HepG2 (cell line): ENCODE data around the gene CELSR2. TPM values are rescaled to one million over a fixed set of nuclear protein-coding genes. Genes with fewer than 3 reads are reported as not detected.

ENCODE experiments used
- CHD2 ChIP-seq: IDR thresholded peaks from 2 replicates; pipeline ENCODE4 v1.6.1; 2011; ENCODE audit warnings: low read depth, low read length, improper control_type of control experiment
- EEA1 ChIP-seq: sonication (generic); formaldehyde crosslinking; IDR thresholded peaks from 2 replicates; pipeline ENCODE4 v1.5.1; 2020; ENCODE audit warnings: mild to moderate bottlenecking, missing genetic modification reagents, borderline replicate concordance
- HNF1A ChIP-seq, 2 experiments: sonication (generic) in 1 of 2; formaldehyde crosslinking in 1 of 2; IDR thresholded peaks; 2 replicates each; pipeline versions ENCODE4 v1.4.0 to v1.6.1; 2016 to 2020; ENCODE audit warnings: borderline replicate concordance in 1 of 2, low read depth in 1 of 2, mild to moderate bottlenecking in 1 of 2, missing genetic modification reagents in 1 of 2
- KAT7 ChIP-seq: IDR thresholded peaks from 2 replicates; pipeline ENCODE4 v1.6.1; 2018; ENCODE audit warnings: borderline replicate concordance, missing compliant biosample characterization
- KLF12 ChIP-seq: sonication (generic); formaldehyde crosslinking; IDR thresholded peaks from 2 replicates; pipeline ENCODE4 v1.4.0; 2020; ENCODE audit warnings: missing genetic modification reagents, borderline replicate concordance
- NFYC ChIP-seq: IDR thresholded peaks from 2 replicates; pipeline ENCODE4 v1.6.1; 2016; ENCODE audit warnings: missing genetic modification reagents, missing compliant biosample characterization
- PRMT3 ChIP-seq: sonication (generic); formaldehyde crosslinking; IDR thresholded peaks from 2 replicates; pipeline ENCODE4 v1.8.1; 2022; ENCODE audit warnings: low read depth, mild to moderate bottlenecking, moderate library complexity, missing genetic modification reagents, borderline replicate concordance
- RAD21 ChIP-seq: fragments of 450-650 bp; formaldehyde crosslinking; IDR thresholded peaks from 2 replicates; pipeline ENCODE4 v1.5.0; 2020; ENCODE audit warnings: mild to moderate bottlenecking
- ZBTB37 ChIP-seq: sonication (generic); formaldehyde crosslinking; IDR thresholded peaks from 2 replicates; pipeline ENCODE4 v1.4.0; 2020; ENCODE audit warnings: mild to moderate bottlenecking, missing genetic modification reagents
- ZBTB38 ChIP-seq: sonication (generic); formaldehyde crosslinking; IDR thresholded peaks from 2 replicates; pipeline ENCODE4 v1.5.1; 2020; ENCODE audit warnings: mild to moderate bottlenecking, missing genetic modification reagents
- ZBTB7B ChIP-seq: sonication (generic); formaldehyde crosslinking; IDR thresholded peaks from 2 replicates; pipeline ENCODE4 v1.4.0; 2020; ENCODE audit warnings: missing genetic modification reagents
- ZFP37 ChIP-seq: sonication (generic); formaldehyde crosslinking; IDR thresholded peaks from 2 replicates; pipeline ENCODE4 v1.4.0; 2020; ENCODE audit warnings: missing genetic modification reagents, borderline replicate concordance
- ZNF142 ChIP-seq: sonication (generic); formaldehyde crosslinking; IDR thresholded peaks from 2 replicates; pipeline ENCODE4 v1.4.0; 2020; ENCODE audit warnings: missing genetic modification reagents
- ZNF143 ChIP-seq: sonication (generic); formaldehyde crosslinking; IDR thresholded peaks from 2 replicates; pipeline ENCODE4 v1.4.0; 2020; ENCODE audit warnings: missing genetic modification reagents
- ZNF253 ChIP-seq: sonication (generic); formaldehyde crosslinking; IDR thresholded peaks from 2 replicates; pipeline ENCODE4 v1.8.0; 2022; ENCODE audit warnings: mild to moderate bottlenecking, missing genetic modification reagents, borderline replicate concordance
- ZNF414 ChIP-seq: sonication (generic); formaldehyde crosslinking; IDR thresholded peaks from 2 replicates; pipeline ENCODE4 v1.5.0; 2020; ENCODE audit warnings: missing genetic modification reagents
- polyA plus RNA-seq, 8 experiments: library from polyadenylated mRNA; depleted of rRNA in 3 of 8; stranded (reverse) in 7 of 8; unstranded in 1 of 8; fragments of >200 nt; fragmentation: Illumina TruSeq in 4 of 8; extraction: Trizol in 4 of 8; gene quantifications; 2 replicates each; pipeline versions ENCODE4 v1.2.1 to v1.2.3, GENCODE V29; 2011 to 2016; ENCODE audit warnings: low read depth in 4 of 8, missing spikeins in 1 of 8, mixed read lengths in 1 of 8; ENCODE audit not compliant: insufficient read depth in 1 of 8
- total RNA-seq, 5 experiments: library from RNA; depleted of rRNA; stranded (reverse); fragments of >200 nt; fragmentation: Illumina TruSeq; extraction: Trizol; gene quantifications; 2 replicates each; pipeline ENCODE4 v1.2.3, GENCODE V29; 2016; ENCODE audit warnings: low read depth in 1 of 5

CELSR2 gene
- total and polyA plus RNA-seq, 2 of the 13 experiments (the other 11 are each of a cell fraction or from before 2014, with no cell fraction given): 4.0 to 6.6 TPM

- TF ChIP-seq ZNF142 (CRISPR knock-in tag) (no peak), NFYC (CRISPR knock-in tag) (peak; percentile 61; the same call in 1 of the 2 replicates), KLF12 (CRISPR knock-in tag) (0 out of 2 replicates have a peak, but pooled peaks have one; percentile 52), ZNF253 (no peak), KAT7 (peak; percentile 86; the same call in 1 of the 2 replicates), ZBTB7B (CRISPR knock-in tag) (peak; percentile 19; the same call in 1 of the 2 replicates), CHD2 (no peak), ZNF143 (no peak), HNF1A (IDR thresholded peaks at IDR 0.05; ENCODE audit: low read depth) (no peak), HNF1A (CRISPR knock-in tag; IDR thresholded peaks at IDR 0.05; ENCODE audit: borderline replicate concordance) (peak; percentile 65; the same call in 1 of the 2 replicates), PRMT3 (CRISPR knock-in tag) (no peak), ZFP37 (0 out of 2 replicates have a peak, but pooled peaks have one; percentile 72), RAD21 (CRISPR knock-in tag) (peak; percentile 99), EEA1 (CRISPR knock-in tag) (no peak), ZNF414 (CRISPR knock-in tag) (no peak), ZBTB37 (CRISPR knock-in tag) (no peak), ZBTB38 (CRISPR knock-in tag) (peak; percentile 99)
Observed at GRCh38 chr1:109263597-109264378, 14.4 kb downstream of the CELSR2 start (continued).
